HuH-7.5 (cell line): Measurements from ENCODE around the gene MEFV.
"Not testable (repeated sequence)": the region's sequence is repeated elsewhere in the genome, so short reads cannot be mapped to it uniquely, and the experiment has no call there.

Experiments used
- DNase-seq: peaks from one replicate; pipeline ENCODE4 v3.0.0; 2011; ENCODE audit warnings: low spot score

Gene MEFV

GRCh38 chr16:3256146-3256865 is at the start of gene MEFV:
Gene MEFV (minus strand): TSS chr16:3256633. CDS start chr16:3256587, 46 bp downstream.
- no peak for DNase-seq

- DNase-seq = no peak
Measured at GRCh38 chr16:3306078-3306477, 49.6 kb upstream of the MEFV start.

GRCh38 chr16:3305109-3306068 is 49.0 kb upstream of the MEFV start, which contains the start of the genes TIGD7 and ZNF75A:
Gene TIGD7 (minus strand): TSS chr16:3305430. CDS start chr16:3300614, 4,816 bp downstream.
Gene ZNF75A (plus strand): TSS chr16:3305497. CDS start chr16:3308429, 2,932 bp downstream.
- peak; percentile 77 for DNase-seq

DNA sequence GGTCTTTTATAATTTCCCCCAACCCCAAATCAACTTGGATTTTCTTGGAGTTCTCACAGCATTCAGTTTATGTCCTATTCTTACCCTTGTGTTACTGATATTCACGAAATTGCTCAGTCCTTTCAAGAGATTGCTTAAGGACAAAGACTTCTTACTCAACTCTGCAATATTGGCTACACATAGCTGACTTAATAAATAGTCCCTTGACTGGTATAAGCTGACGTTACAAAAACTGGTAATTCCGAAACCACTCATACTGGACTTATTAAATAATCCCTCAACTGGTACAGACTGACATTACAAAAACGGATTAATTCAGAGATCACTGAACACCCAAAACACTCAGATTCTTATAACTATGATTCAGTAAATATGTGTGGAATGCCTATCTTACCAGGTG is 47.9 kb upstream of the MEFV start:
- DNase-seq = no peak

GRCh38 chr16:3295783-3296182 is 39.4 kb upstream of the MEFV start:
- no peak for DNase-seq

DNA sequence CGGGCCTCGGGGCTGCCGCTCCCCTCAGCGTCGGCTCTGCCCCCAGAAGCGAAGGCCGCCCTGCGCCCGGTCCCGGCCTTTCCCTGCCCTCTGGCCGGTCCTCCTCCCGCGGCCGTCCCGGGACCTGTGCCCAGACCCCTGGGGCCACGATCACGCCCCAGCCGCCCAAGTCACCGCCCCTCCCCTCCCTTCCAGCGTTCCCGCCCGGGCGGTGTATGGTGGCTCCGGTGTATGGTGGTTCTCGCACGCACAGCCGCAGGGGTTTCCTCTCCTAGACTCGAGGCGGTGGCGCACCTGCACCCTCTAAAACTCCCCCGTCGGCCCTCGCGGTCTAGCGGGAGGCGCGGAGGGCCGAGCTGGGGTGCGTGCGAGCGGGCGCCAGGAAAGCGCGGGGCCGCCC is 38.8 kb upstream of the MEFV start:
- DNase-seq = no peak

DNA sequence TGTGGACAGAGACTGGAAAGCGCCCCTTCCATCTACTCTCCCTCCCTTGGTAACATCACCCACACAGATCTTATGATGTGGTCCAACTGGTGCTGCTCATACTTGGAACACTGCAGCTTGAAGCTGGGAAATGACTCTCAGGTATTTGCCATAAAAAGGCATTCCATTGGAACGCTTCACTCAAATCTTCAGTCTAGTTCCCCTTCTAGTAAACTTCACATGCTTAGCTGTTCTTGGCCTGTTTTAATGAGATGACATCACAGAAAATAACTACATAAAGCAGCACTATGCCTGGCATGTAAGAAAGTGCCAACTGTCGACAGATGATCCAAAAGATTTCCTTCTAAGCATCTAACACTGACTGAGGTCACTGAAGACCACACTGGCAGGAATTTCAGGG is 36.2 kb upstream of the MEFV start:
- no peak for DNase-seq

- DNase-seq = no peak
Measured at GRCh38 chr16:3289998-3290673, 33.7 kb upstream of the MEFV start.

- DNase-seq = no peak
Measured at GRCh38 chr16:3285131-3285530, 28.7 kb upstream of the MEFV start.

- no peak for DNase-seq
Measured at GRCh38 chr16:3283543-3284447, 27.4 kb upstream of the MEFV start.

DNA sequence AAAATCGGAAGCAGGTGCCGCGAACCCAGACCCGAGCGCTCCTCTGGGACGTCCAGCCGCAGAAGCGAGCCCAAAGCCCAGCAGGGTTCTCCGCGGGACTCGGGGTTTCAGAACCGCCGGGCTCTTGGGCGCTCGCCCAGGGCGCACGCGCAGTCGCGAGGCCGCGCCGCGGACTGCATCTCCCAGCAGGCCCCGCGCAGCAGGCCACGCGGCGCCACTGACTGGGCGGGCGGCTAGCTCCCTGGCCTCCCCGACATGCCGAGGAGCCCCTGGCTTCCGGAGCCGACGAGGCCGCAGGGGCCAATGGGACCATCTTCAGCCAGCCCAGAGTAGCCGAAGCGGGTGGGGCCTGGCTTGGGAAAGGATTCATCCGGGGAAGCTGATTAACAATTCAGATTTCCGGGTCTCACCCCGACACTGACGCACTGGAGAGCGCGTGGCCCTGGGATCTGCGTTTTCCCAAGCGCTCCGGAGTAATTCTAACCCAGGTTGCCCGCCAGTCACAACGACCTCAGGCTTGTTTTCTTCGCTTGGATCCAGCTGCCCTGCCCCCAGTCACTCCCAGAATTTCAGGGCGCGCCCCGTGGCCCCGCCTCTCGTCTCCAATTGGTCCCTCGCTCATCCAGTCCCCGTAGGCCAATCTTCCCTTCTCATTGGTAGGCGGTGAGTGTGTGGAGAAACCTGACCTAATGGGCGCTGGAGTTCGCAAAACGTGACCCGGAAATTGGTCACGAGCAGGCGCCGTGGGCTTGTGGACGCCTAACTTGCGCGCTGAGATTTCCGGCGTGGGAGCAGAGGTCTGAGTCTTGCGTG is 26.5 kb upstream of the MEFV start, which contains the start of gene ZNF263:
Gene ZNF263, plus strand, starts transcription at position 762 of the 813 bp plus-strand sequence. CDS start 328 bp downstream, outside the sequence.
- peak; percentile 96 for DNase-seq

DNA sequence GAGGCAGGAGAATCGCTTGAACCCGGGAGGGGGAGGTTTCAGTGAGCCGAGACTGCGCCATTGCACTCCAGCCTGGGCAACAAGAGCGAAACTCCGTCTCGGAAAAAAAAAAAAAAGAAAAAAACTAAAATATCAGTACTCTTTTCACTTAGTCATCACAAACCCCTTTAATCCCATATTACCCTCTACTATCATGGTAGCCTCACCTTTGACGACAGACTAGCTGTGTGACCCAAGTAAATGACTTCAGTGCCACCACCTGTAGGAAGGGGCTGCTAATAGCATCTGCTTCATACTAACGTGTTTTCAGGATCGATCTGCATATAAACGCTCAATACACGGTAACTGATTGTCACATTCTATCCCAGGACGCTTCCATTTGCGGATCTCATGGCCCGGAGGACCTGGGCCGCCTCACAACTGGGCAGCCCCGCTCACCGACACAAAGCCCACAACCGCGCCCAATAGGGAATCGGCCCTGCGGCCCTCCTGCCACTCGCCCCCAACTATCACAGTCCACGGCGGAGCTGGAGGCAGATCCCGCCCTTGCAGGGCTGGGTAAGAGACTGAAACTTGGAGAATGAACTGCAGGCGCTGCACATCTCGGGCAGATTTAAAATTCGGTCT is 25.8 kb upstream of the MEFV start:
- peak; percentile 67 for DNase-seq

DNA sequence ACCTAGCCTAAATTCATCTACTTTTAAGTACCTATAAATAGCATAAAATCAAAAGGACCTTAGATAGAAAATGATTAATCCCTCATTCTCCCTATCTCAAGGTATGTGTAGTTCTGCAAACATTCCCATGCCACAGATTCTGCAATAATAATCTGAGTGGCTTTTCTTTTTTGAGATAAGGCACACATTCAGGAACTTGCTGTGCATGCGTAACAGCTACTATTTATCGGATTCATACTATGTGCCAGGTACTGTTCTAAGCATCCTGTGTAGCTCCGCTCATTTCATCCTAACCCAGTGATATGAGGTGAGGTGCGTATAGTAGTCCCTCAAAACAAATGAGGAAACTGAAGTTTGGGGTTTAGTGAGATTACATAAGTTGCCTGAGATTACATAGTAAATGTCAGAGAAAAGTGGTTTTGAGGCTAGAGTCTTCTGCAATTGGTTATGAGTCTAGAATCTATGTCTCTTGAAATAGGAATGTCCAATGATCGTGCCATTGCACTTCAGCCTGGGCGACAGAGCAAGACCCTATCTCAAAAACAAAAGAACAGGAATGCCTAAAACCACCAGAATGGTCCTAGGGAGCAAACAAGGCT is 24.9 kb upstream of the MEFV start:
- no peak for DNase-seq

DNA sequence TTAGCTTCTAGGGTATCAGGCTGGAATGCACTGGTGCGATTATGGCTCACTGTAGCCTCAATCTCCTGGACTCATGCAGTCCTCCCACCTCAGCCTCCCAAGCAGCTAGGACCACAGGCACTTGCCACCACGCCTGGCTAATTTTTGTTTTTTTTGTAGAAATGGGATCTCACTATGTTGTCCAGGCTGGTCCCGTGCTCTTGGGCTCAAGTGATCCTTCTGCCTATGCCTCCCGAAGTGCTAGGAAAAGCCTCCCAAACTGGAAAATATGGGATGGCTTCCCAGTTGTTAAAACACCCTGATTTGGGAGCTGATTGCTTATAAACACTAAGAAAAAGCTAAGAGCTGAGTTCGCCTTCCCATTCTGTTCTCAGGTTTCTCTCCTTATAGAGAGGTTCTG is 20.2 kb upstream of the MEFV start:
- DNase-seq = no peak

GRCh38 chr16:3274947-3275346 is 18.5 kb upstream of the MEFV start:
- no peak for DNase-seq

GRCh38 chr16:3274490-3274889 is 18.1 kb upstream of the MEFV start:
- DNase-seq = no peak

GRCh38 chr16:3271281-3271680 is 14.8 kb upstream of the MEFV start:
- DNase-seq = not testable (repeated sequence)

DNA sequence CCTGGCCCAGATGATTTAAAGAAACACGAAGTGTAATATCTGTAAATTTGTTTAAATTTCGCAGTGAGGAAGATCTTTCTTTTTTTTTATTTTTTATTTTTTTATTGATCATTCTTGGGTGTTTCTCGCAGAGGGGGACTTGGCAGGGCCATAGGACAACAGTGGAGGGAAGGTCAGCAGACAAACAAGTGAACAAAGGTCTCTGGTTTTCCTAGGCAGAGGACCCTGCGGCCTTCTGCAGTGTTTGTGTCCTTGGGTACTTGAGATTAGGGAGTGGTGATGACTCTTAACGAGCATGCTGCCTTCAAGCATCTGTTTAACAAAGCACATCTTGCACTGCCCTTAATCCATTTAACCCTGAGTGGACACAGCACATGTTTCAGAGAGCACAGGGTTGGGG is 14.3 kb upstream of the MEFV start:
- DNase-seq = not testable (repeated sequence)

DNA sequence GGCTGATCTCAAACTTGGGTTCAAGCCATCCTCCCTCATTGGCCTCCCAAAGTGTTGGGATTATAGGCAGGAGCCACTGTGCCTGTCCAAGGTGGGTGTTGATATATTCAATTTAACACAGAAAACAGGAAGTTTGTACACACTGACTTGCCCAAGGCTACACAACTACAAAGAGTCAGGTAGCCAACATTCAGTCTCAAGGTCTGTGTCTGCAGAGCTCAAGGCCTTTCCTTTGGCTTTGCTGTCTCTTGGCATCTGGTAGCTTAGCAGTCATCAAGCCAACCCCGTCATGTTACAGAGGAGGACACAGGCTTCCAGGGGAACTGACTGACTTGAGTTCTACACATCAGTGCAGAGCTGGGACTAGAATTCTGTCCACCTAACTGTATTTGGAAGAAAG is 11.9 kb upstream of the MEFV start:
- DNase-seq = no peak
